HL-60 (cell line): ENCODE results near the gene CPSF4.

Experiments
- DNase-seq, 2 experiments: peaks; one replicate each; pipeline ENCODE4 v3.0.0-alpha.2; 2010 to 2020; ENCODE audit warnings: low read depth in 1 of 2, low spot score in 1 of 2
- H3K27ac ChIP-seq: fragments of 250-450 bp; sonication (Bioruptor Pico); replicated peaks from 2 replicates; pipeline ENCODE4 v1.5.1; 2020; ENCODE audit warnings: mild to moderate bottlenecking, moderate library complexity
- H3K27me3 ChIP-seq: fragments of 250-450 bp; sonication (Bioruptor Pico); 2 replicates; pipeline ENCODE4 v1.5.1; 2021; ENCODE audit warnings: mild to moderate bottlenecking, moderate library complexity; ENCODE audit not compliant: insufficient read depth, poor library complexity, severe bottlenecking
- H3K4me3 ChIP-seq: replicated peaks from 2 replicates; pipeline ENCODE4 v1.5.1; 2011; ENCODE audit warnings: mild to moderate bottlenecking, control low read depth, low read length; ENCODE audit not compliant: insufficient read depth
- GABPA ChIP-seq: IDR thresholded peaks from 2 replicates; pipeline ENCODE4 v1.6.1; 2012; ENCODE audit warnings: low read depth
- POLR2AphosphoS5 ChIP-seq: IDR thresholded peaks from 2 replicates; pipeline ENCODE4 v1.6.1; 2012; ENCODE audit warnings: low read depth
- SPI1 ChIP-seq: IDR thresholded peaks from 2 replicates; pipeline ENCODE4 v1.6.1; 2012; ENCODE audit warnings: low read depth, mild to moderate bottlenecking, borderline replicate concordance
- TF ChIP-seq, protein P1 (sequence below): IDR thresholded peaks from 2 replicates; pipeline ENCODE4 v1.6.1; 2012; ENCODE audit warnings: low read depth; ENCODE audit not compliant: insufficient replicate concordance
- TF ChIP-seq, protein P2 (sequence below): IDR thresholded peaks from one replicate; pipeline ENCODE4 v1.5.1; 2011; ENCODE audit warnings: low read length, control low read depth, inconsistent platforms; ENCODE audit not compliant: insufficient read depth

The CPSF4 gene

DNA sequence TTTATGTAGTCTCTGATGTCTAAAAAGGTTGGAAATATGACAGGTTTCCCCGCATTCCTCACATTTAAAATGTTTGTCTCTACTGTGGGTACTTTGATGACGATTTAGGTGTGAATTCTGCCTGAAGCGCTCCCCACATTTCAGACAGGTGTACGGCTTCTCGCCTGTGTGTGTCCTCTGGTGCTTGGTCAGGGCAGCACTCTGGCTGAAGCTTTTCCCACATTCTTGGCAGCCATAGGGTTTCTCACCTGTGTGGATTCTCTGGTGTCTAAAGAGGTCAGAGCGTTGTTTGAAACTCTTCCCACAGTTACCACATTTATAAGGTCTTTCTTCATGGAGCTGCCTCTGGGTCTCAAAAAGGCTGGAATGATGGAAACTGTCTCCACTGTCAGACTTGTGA, 55.1 kb downstream of the CPSF4 start:
- no peak for DNase-seq
- Histone ChIP-seq H3K27me3 (no peaks in the 10 kb centered on the region), H3K27ac (no peak overlapping the region), H3K4me3 (no peak overlapping the region)
- TF ChIP-seq GABPA, result no peak
- TF ChIP-seq POLR2AphosphoS5, result no peak
- TF ChIP-seq SPI1, result no peak
- TF ChIP-seq, protein P1, sequence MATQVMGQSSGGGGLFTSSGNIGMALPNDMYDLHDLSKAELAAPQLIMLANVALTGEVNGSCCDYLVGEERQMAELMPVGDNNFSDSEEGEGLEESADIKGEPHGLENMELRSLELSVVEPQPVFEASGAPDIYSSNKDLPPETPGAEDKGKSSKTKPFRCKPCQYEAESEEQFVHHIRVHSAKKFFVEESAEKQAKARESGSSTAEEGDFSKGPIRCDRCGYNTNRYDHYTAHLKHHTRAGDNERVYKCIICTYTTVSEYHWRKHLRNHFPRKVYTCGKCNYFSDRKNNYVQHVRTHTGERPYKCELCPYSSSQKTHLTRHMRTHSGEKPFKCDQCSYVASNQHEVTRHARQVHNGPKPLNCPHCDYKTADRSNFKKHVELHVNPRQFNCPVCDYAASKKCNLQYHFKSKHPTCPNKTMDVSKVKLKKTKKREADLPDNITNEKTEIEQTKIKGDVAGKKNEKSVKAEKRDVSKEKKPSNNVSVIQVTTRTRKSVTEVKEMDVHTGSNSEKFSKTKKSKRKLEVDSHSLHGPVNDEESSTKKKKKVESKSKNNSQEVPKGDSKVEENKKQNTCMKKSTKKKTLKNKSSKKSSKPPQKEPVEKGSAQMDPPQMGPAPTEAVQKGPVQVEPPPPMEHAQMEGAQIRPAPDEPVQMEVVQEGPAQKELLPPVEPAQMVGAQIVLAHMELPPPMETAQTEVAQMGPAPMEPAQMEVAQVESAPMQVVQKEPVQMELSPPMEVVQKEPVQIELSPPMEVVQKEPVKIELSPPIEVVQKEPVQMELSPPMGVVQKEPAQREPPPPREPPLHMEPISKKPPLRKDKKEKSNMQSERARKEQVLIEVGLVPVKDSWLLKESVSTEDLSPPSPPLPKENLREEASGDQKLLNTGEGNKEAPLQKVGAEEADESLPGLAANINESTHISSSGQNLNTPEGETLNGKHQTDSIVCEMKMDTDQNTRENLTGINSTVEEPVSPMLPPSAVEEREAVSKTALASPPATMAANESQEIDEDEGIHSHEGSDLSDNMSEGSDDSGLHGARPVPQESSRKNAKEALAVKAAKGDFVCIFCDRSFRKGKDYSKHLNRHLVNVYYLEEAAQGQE, result no peak
- TF ChIP-seq, protein P2, sequence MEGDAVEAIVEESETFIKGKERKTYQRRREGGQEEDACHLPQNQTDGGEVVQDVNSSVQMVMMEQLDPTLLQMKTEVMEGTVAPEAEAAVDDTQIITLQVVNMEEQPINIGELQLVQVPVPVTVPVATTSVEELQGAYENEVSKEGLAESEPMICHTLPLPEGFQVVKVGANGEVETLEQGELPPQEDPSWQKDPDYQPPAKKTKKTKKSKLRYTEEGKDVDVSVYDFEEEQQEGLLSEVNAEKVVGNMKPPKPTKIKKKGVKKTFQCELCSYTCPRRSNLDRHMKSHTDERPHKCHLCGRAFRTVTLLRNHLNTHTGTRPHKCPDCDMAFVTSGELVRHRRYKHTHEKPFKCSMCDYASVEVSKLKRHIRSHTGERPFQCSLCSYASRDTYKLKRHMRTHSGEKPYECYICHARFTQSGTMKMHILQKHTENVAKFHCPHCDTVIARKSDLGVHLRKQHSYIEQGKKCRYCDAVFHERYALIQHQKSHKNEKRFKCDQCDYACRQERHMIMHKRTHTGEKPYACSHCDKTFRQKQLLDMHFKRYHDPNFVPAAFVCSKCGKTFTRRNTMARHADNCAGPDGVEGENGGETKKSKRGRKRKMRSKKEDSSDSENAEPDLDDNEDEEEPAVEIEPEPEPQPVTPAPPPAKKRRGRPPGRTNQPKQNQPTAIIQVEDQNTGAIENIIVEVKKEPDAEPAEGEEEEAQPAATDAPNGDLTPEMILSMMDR, result no peak

DNA sequence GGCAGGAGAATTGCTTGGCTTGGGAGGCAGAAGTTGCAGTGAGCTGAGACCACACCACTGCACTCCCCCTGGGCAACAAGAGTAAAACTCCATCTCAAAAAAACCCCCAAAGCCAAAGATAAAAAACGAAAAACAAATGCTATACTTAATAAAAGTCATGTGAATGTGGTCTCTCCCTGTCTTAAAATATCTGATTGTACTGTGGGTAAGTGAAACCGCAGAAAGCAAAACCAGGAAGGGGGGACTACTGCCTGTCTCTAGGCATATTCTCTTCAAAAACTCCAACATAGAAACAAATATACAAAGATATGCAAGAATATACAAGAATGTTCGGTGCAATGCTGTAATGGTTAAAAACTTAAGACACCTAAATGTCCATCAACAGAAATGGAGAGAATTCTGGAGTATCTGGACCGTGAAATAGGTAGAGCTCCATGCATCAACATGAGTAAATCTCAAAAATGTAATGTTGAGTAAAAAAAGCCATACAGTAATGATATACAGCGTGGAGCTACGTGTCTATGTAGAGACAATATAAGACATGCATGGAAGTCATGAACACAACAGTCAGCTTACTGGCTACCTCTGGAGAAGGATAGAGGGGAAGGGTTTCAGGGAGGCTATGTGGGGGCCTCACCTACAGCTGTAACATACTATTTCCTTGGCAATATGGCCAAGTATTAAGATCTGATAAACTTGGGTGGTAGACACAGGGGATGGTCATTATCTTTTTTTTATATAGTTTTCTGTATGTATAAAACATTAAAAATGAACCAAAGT, 59.2 kb downstream of the CPSF4 start:
- Histone ChIP-seq H3K27ac (no peak overlapping the region; the same call in 1 of the 2 replicates), H3K27me3 (no peaks in the 10 kb centered on the region), H3K4me3 (peak overlapping the region; percentile 99)
- TF ChIP-seq, protein P1, result no peak
- TF ChIP-seq POLR2AphosphoS5, result no peak
- TF ChIP-seq, protein P2, result no peak
- no peak for TF ChIP-seq GABPA
- TF ChIP-seq SPI1, result no peak
- no peak for DNase-seq

DNA sequence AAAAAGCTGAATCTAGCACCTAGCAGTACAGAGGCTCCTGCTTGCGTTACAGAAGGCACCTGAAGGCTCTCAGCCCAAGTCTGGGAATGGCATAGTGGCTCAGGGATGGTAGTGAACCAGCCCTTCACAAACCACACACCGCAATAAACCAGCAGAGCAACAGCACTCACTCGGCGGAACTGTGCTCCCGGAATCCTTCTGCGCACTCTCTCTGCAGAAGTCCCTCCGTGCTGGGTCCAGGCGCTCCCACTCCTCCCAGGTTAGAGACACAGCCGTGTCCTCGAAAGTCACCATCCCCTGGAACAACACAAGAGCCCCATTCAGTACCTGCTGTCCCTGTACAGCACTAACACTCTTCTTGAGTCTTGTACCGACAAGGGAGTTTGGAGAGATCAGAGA, 59.8 kb downstream of the CPSF4 start:
- DNase-seq, result peak in 1 of 2 experiments; percentile 43
- Histone ChIP-seq H3K4me3 (peak overlapping the region; percentile 99), H3K27me3 (no peaks in the 10 kb centered on the region), H3K27ac (peak overlapping the region; percentile 88)
- TF ChIP-seq GABPA (no peak), SPI1 (no peak), POLR2AphosphoS5 (no peak)
- TF ChIP-seq, protein P2, result no peak

DNA sequence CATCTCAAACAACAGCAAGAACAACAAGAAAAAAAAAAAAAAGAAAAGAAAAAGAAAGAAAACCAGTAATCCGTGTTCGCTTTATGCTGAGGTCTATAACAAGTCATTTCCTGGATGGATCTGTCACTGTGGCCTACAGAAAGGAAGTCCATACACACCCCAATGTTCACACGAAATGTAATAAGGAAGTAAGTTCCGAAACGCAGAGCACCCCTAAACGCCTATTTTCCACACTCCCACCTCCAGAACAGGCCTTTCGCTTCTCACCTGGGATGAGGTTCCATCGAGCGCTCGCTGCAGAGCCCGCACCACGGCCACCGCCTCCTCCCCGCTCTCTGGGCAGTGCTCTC, 60.6 kb downstream of the CPSF4 start:
- TF ChIP-seq SPI1 (peak; percentile 65; the same call in 1 of the 2 replicates), GABPA (no peak)
- Histone ChIP-seq H3K27me3 (no peaks in the 10 kb centered on the region), H3K4me3 (peak overlapping the region; percentile 99), H3K27ac (peak overlapping the region; percentile 88)
- DNase-seq, result peak; percentile 44 to 59
